Liver (tissue), 3 donors: Measurements from ENCODE around the gene ZNF615.

Experiments used
- ATF3 ChIP-seq: IDR thresholded peaks from 2 replicates; pipeline ENCODE4 v1.6.1; 2016; ENCODE audit warnings: antibody characterized with exemption
- CTCF ChIP-seq: fragments of 150-350 bp; IDR thresholded peaks from 2 replicates; pipeline ENCODE4 v1.5.1; 2017; ENCODE audit warnings: improper control_type of control experiment, low read depth, low read length; ENCODE audit not compliant: missing input control
- EGR1 ChIP-seq, 2 donors: IDR thresholded peaks; 2 replicates each; pipeline ENCODE4 v1.6.1; 2016 to 2018; ENCODE audit warnings: antibody characterized with exemption in 2 of 2, low read depth in 2 of 2
- FOXA1 ChIP-seq: IDR thresholded peaks from 2 replicates; pipeline ENCODE4 v1.6.1; 2016; ENCODE audit warnings: antibody characterized with exemption
- GABPA ChIP-seq, 2 donors: IDR thresholded peaks in 1 of 2; conservative IDR thresholded peaks in 1 of 2; 2 replicates each; pipeline ENCODE4 v1.6.1; 2016; ENCODE audit warnings: antibody characterized with exemption in 2 of 2, mild to moderate bottlenecking in 1 of 2, moderate library complexity in 1 of 2
- JUND ChIP-seq, 2 donors: IDR thresholded peaks; 2 replicates each; pipeline ENCODE4 v1.6.1; 2016; ENCODE audit warnings: antibody characterized with exemption in 2 of 2
- MAX ChIP-seq: IDR thresholded peaks from 2 replicates; pipeline ENCODE4 v1.6.1; 2016; ENCODE audit warnings: antibody characterized with exemption
- RAD21 ChIP-seq, 2 donors: IDR thresholded peaks; 2 replicates each; pipeline ENCODE4 v1.6.1; 2016; ENCODE audit warnings: antibody characterized with exemption in 2 of 2, mild to moderate bottlenecking in 2 of 2
- REST ChIP-seq: IDR thresholded peaks from 2 replicates; pipeline ENCODE4 v1.6.1; 2016; ENCODE audit warnings: antibody characterized with exemption, mild to moderate bottlenecking
- RXRA ChIP-seq, 2 donors: IDR thresholded peaks; 2 replicates each; pipeline ENCODE4 v1.6.1; 2017 to 2018; ENCODE audit warnings: antibody characterized with exemption in 2 of 2, mild to moderate bottlenecking in 1 of 2
- SP1 ChIP-seq: IDR thresholded peaks from 2 replicates; pipeline ENCODE4 v1.6.1; 2018; ENCODE audit warnings: antibody characterized with exemption, mild to moderate bottlenecking
- TAF1 ChIP-seq: conservative IDR thresholded peaks from 2 replicates; pipeline ENCODE4 v1.6.1; 2016; ENCODE audit warnings: antibody characterized with exemption, mild to moderate bottlenecking
- YY1 ChIP-seq: IDR thresholded peaks from 2 replicates; pipeline ENCODE4 v1.6.1; 2016; ENCODE audit warnings: antibody characterized with exemption, mild to moderate bottlenecking
- ZBTB33 ChIP-seq: IDR thresholded peaks from 2 replicates; pipeline ENCODE4 v1.6.1; 2016; ENCODE audit warnings: antibody characterized with exemption
- donor health status: healthy.
- donor health status: healthy.

- TF ChIP-seq CTCF (no peak), YY1 (no peak), FOXA1 (no peak), JUND (IDR thresholded peaks at IDR 0.05) (no peak), GABPA (IDR thresholded peaks at IDR 0.05 in 1 of 2, conservative IDR thresholded peaks at IDR 0.05 in 1 of 2) (no peak), MAX (no peak), RAD21 (IDR thresholded peaks at IDR 0.05) (no peak), REST (no peak), RXRA (IDR thresholded peaks at IDR 0.05) (no peak), SP1 (no peak), EGR1 (IDR thresholded peaks at IDR 0.05; ENCODE audit: low read depth in 2 of 2) (no peak), ATF3 (no peak), ZBTB33 (no peak), TAF1 (no peak)
These were observed 13.9 kb downstream of the ZNF615 start for GRCh38 chr19:51994048-51994644.
